PC-9 (cell line): ENCODE data around the gene RCOR1.

Experiments used
- CTCF ChIP-seq: fragments of 200-600 bp; sonication (generic); conservative IDR thresholded peaks from 2 replicates; pipeline ENCODE4 v1.6.1; 2017; ENCODE audit warnings: mixed run types, antibody characterized with exemption, mild to moderate bottlenecking, moderate library complexity
- EZH2 ChIP-seq: fragments of 200-600 bp; sonication (generic); IDR thresholded peaks from 2 replicates; pipeline ENCODE4 v1.8.0; 2017; ENCODE audit warnings: antibody characterized with exemption, low read depth

- TF ChIP-seq CTCF (no peak; the same call in 1 of the 2 replicates), EZH2 (no peak)
Observed at GRCh38 chr14:102772781-102773570, 180.5 kb downstream of the RCOR1 start.
